Dendritic cell treated with granulocyte-macrophage colony-stimulating factor and Interleukin-4, amounts not matched to agents 40 ng/mL and 50 ng/mL, for 4 days (primary cell): ENCODE data around the gene NOC2L.
"Not testable (repeated sequence)": the region's sequence is repeated elsewhere in the genome, so short reads cannot be mapped to it uniquely, and the experiment has no call there.

ENCODE experiments used
- H3K27ac Mint-ChIP-seq: one replicate; pipeline ENCODE4 v1.8.0; 2022; ENCODE audit warnings: mild to moderate bottlenecking, mixed read lengths
- H3K27me3 Mint-ChIP-seq: one replicate; pipeline ENCODE4 v1.8.0; 2022; ENCODE audit warnings: mild to moderate bottlenecking, mixed read lengths
- H3K36me3 Mint-ChIP-seq: one replicate; pipeline ENCODE4 v1.8.0; 2022; ENCODE audit warnings: low read depth, mixed read lengths
- H3K4me1 Mint-ChIP-seq: one replicate; pipeline ENCODE4 v1.8.0; 2022; ENCODE audit warnings: low read depth, mixed read lengths
- H3K4me3 Mint-ChIP-seq: one replicate; pipeline ENCODE4 v1.8.0; 2022; ENCODE audit warnings: mild to moderate bottlenecking, moderate library complexity, mixed read lengths
- H3K9me3 Mint-ChIP-seq: one replicate; pipeline ENCODE4 v1.8.0; 2022; ENCODE audit warnings: mixed read lengths
- intact Hi-C: fragments of 100-400 bp; cut with micrococcal nuclease; formaldehyde crosslinking; loops from one replicate; pipeline ENCODE4 v1.15.0; 2022

NOC2L gene

DNA sequence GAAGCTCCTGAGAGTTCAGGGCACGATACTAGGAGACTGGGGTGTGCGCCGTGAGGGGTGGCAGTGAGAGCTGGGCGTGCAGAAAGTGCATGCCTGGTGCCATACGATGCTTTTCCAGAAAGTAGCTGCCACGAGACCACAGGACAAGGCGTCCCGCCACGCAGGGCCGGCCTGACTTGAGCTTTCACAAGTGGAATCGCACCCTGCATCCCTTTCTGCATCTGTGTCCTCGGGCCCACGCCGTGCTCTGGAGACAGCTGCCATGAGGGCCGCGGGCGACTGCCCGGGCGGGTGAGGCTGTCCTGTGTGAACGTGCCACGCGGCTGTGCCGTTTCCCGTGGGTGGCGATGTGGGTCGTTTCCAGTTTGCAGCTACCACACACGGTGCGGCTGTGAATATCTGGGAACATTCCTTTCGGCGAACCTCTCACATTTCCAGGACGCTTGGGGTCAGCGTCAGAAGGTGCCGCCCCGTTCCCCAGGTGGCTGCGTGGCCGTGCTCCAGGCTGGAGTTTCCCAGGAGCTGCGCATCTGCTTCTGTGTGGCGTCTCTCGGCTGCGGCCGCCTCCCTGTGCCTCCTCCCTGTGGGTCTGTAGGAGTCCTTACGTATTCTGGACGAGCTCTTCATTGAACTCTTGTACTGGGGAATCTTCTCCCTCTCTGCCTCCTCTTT is 23.8 kb upstream of the NOC2L start:
- Mint-ChIP-seq H3K4me1 (no peaks in the 10 kb centered on the region), H3K36me3 (no peaks in the 10 kb centered on the region), H3K27me3 (peaks cover 65% of the 10 kb centered on the region), H3K27ac (no peak overlapping the region), H3K9me3 (no peaks in the 10 kb centered on the region), H3K4me3 (no peak overlapping the region)
- intact Hi-C loops = no loop called here

DNA sequence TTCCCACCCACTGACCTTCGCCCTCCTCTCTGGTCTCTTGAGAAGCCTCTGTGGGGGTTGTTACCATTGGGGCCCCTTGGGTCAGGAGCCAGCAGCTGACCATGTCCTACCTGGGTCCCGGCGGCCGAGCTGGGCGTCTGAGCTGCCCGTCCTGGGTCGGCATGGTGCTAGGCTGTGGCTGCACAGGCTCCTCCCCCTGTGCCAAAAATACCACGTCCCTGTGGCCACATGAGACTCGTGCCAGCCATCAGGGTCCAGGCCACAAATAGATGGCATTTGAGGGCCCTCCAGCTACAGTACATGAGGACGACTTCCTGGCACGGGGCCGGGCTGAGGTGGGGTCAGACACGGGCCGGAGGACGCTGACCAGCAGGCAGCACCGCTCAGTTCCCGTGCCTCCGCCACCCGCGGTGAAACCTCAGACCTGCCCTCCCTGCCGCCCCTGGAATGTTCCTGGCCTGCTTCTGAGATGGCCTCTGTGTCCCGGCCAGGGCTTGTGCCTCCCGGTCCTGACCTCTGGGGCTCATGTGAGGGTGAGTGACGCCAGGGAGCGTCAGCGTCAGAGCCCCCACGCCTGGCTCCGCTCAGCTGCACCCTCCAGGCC is 23.0 kb upstream of the NOC2L start, which contains the start of gene PERM1:
Gene PERM1, minus strand, starts transcription at position 139 of the 604 bp plus-strand sequence. CDS start 1,064 bp downstream, outside the sequence.
- Mint-ChIP-seq H3K9me3 (no peaks in the 10 kb centered on the region), H3K27ac (no peak within 1 kb of the TSS)

DNA sequence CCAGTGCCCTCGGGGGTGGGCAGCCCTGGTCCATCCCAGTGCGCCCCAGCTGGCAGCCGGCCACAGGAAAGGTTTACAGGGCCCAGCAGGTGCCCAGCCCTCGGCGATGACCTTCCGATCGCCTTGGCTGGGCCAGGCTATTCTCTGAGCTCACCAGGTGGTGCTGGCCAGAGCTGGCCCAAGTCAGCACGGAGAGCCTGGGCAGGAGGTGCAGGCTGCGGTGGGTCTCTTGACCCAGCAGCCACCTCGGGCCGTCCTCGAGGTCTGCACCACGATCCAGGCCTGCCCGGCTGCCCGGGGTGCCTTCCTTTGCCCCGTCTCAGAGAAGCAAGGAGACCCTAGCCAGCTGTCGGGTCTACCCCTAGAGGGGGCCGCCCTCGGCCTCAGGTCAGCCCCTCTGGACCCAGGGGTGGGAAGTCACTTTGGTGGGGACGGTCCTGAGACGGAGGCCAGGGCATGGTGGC is 22.5 kb upstream of the NOC2L start:
- Mint-ChIP-seq H3K27me3 (peaks cover 56% of the 10 kb centered on the region), H3K4me3 (no peak overlapping the region), H3K36me3 (no peaks in the 10 kb centered on the region), H3K9me3 (no peaks in the 10 kb centered on the region), H3K27ac (no peak overlapping the region), H3K4me1 (no peaks in the 10 kb centered on the region)
- intact Hi-C loops = no loop called here

More for the DNA sequence above, 23.0 kb upstream of the NOC2L start, which contains the start of gene PERM1:
- H3K27me3 Mint-ChIP-seq = peaks cover 58% of the 10 kb centered on the region
- intact Hi-C loops = no loop called here
- no peaks in the 10 kb centered on the region for H3K4me1 Mint-ChIP-seq
- no peak within 1 kb of the TSS for H3K4me3 Mint-ChIP-seq
- no peaks in the 10 kb centered on the region for H3K36me3 Mint-ChIP-seq

DNA sequence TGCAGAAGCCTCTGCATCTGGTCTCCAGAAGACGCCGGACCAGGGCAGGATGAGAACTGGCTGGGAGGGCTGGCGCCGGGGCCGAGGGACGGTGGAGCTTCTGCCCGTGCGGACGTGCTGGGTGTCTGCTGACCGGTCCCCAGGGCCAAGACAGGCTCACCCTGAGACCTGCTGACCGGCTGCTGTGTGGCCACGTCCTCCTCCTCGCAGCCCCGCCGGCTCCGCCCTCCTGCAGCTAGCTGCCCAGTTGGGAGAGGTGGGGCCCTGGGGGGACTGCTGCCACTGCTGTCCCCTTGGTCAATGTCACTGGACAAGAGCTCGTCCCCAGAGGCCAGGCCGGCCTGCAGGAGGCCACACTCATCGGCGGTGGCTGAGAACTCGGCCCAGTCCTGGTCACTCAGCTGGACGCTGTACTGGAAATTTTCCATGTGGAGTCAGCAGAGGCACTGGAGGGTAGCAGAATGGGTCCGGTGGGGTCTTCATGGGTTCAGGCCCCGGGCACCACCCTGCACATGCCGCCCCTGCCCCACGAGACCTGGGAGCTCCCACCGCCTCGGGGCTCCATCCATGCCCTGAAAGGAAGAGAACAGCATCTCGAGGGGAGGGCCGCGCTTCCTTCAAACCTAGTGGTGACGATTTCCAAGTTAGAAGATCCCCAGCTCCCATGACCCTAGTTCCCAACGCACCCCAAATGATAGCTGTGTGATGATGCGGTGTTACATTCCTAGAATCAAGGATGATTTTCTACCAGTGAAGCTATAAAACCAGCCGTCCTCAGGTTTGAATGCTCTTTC is 21.7 kb upstream of the NOC2L start:
- Mint-ChIP-seq H3K4me3 (no peak overlapping the region), H3K9me3 (no peaks in the 10 kb centered on the region), H3K36me3 (no peaks in the 10 kb centered on the region), H3K4me1 (peaks cover 3% of the 10 kb centered on the region), H3K27me3 (peaks cover 52% of the 10 kb centered on the region), H3K27ac (no peak overlapping the region)
- intact Hi-C loops = no loop called here

DNA sequence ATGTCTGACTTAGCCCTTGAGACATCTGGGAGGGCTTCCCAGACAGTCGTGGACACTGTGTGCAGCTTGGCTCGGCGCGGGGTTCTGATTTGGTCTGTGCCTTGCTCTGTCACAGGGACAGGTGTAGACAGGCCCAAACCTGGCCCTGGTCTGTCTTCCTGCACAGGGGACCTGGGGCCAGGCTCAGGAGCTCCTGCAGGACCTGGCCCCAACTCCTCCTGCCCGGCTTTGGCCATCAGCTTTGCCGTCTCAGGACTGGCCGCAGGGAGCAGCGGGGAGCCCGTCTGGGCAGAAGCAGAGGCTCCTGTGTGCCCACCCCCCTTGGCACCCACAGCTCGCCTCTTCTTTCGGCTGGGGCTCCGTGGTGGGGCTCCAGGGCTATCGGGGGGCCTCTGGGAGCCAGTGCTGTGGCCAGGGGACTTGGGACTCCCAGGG is 21.1 kb upstream of the NOC2L start:
- H3K4me3 Mint-ChIP-seq = no peak overlapping the region
- H3K27ac Mint-ChIP-seq = no peak overlapping the region
- peaks cover 53% of the 10 kb centered on the region for H3K27me3 Mint-ChIP-seq
- H3K9me3 Mint-ChIP-seq = no peaks in the 10 kb centered on the region
- no peaks in the 10 kb centered on the region for H3K36me3 Mint-ChIP-seq
- H3K4me1 Mint-ChIP-seq = peaks cover 5% of the 10 kb centered on the region
- intact Hi-C loops = no loop called here

DNA sequence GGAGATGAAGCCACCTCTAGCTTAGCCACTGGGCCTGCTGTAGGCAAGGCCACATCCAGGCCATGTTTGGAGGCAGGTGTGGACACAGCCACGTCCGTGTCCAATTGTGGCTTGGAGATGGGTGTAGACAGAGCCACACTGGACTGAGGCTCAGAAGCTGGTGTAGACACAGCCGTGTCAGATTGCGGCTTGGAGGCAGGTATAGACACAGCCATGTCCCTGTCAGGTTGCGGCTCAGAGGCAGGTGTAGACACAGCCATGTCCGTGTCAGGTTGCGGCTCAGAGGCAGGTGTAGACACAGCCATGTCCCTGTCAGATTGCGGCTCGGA is 20.7 kb upstream of the NOC2L start:
- Mint-ChIP-seq H3K36me3 (no peaks in the 10 kb centered on the region), H3K9me3 (no peaks in the 10 kb centered on the region), H3K27ac (no peak overlapping the region), H3K4me3 (no peak overlapping the region), H3K27me3 (peaks cover 52% of the 10 kb centered on the region), H3K4me1 (peaks cover 5% of the 10 kb centered on the region)
- intact Hi-C loops = no loop called here

DNA sequence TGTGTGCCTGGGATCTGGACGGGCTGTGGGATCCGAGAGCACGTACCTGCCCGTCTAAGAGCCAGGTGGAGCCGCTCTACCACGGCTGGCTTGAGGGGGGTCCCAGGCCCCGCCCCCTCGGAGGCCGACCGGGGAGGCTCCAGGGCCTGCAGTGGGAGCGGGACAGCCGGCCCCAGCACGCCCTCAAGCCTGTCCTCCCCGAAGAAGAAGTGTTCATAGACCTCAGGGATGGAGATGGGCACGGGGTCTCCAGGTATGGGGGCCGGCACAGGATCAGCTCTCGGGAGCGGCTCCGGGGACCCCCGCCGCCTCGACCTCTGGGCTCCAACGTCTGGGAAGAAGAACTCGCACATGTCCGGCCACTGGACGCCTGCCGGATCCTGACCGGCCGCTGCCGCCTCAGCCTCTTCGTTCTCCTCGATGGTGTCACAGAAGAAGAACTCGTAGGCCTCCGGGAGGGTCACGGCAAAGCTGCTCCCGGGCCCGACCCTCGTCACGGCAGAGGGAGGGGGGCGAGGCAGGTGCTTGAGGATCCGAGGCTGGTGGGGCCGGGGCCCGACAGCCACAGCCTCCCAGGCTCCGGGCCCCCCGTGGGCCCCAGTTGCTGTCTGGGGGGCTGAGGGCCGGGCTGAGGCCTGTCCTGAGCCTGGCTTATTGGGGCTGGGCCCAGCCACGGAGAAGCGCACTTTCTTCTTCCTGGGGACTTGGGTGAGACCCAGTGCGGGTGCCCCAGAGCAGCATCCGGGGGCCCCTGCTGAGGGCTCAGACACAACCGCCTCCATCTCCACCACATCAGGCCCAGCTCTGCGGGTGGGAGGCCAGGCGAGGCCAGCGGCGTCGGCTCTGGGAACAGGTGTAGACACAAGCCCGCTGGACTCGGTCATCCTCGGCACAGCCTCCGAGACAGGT is 20.0 kb upstream of the NOC2L start:
- Mint-ChIP-seq H3K36me3 (no peaks in the 10 kb centered on the region), H3K4me1 (peaks cover 5% of the 10 kb centered on the region), H3K27me3 (peaks cover 57% of the 10 kb centered on the region), H3K27ac (no peak overlapping the region), H3K9me3 (no peaks in the 10 kb centered on the region), H3K4me3 (no peak overlapping the region)
- intact Hi-C loops = no loop called here

DNA sequence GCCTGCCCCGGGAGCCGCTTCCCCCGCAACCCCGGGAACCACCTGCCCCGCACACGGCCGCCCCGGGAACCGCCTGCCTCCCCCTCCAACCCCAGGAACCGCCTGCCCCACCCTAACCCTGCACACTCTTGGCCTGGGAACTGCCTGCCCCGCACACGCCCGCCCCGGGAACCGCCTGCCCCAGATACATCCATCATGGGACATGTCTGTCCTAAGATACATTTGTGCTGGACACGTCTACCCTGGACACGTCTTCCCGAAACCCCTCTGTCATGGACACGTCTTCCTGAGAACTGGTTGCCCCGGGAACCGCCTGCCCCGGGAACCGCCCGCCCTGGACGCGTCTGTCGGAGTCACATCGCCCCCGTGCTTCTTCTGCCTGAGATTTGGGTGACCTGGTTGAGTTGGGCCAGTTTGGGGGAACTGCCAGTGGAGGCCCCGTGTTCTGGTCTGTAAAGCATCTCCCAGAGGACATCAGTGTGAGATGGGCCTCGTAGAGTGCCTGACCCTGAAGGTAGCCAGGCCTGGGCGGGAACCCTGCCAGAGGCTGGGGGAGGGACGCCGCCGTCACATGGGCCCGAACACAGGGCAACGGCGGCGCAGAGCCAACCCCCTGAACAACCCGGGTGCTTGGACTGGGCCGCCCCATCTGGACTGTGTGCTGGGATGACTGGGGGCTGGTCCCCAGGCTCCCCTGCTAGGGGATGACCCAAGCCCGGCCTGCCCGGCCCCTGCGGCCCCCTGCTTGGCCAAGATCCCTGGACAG is 19.2 kb upstream of the NOC2L start:
- no peak overlapping the region for H3K27ac Mint-ChIP-seq
- H3K36me3 Mint-ChIP-seq = no peaks in the 10 kb centered on the region
- H3K4me3 Mint-ChIP-seq = no peak overlapping the region
- H3K27me3 Mint-ChIP-seq = peaks cover 55% of the 10 kb centered on the region
- H3K9me3 Mint-ChIP-seq = no peaks in the 10 kb centered on the region
- peaks cover 5% of the 10 kb centered on the region for H3K4me1 Mint-ChIP-seq
- intact Hi-C loops = no loop called here

DNA sequence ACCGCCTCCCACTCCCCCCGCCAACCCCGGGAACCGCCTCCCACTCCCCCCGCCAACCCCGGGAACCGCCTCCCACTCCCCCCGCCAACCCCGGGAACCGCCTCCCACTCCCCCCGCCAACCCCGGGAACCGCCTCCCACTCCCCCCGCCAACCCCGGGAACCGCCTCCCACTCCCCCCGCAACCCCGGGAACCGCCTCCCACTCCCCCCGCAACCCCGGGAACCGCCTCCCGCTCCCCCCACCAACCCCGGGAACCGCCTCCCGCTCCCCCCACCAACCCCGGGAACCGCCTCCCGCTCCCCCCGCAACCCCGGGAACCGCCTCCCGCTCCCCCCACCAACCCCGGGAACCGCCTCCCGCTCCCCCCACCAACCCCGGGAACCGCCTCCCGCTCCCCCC is 17.7 kb upstream of the NOC2L start:
- not testable (repeated sequence) for H3K4me1 Mint-ChIP-seq, H3K4me3 Mint-ChIP-seq, H3K9me3 Mint-ChIP-seq, H3K36me3 Mint-ChIP-seq, H3K27ac Mint-ChIP-seq
- intact Hi-C loops = loop anchor here (1.0 kb wide), 1 partner anchor 72 kb away; no protein-coding TSS in a partner anchor
- peaks cover 56% of the 10 kb centered on the region for H3K27me3 Mint-ChIP-seq

DNA sequence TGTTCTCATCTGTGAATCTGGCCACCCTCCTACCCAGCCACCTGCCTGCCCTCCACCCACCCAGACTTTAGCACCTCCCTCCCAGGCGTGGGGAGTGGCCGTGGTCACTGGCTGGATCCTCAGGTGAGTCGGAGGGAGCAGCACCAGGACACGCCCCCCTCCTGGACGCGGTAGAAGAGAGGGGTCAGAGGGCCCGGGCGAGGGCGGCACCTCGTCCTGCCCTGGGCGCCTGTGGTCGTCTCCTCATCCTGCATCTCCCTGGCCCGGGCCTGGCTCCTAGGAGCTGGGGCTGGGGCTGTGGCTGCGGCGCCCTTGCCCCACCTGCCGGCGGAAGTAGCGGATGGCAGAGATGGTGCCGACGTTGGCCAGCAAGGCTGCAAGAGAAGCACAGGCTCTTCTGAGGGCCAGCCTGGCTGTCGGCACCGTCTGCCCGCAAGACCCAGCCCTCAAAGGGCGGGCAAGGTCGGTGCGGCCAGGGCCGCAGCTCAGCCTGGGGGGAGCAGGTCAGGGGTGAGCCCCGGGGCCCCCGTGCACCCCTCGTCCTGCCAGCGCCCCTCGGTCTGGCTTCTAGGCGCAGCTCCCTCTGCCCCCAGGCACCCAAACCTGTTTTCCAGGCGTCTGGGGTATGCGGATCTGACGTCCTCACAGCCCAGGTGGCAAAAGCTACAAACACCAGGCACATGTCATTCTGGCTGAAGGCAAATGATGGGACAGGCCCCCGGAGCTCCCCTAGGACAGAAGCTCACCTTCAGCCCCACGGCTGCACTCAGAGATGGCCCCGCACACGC is 17.0 kb upstream of the NOC2L start:
- Mint-ChIP-seq H3K9me3 (no peaks in the 10 kb centered on the region), H3K36me3 (no peaks in the 10 kb centered on the region), H3K4me1 (peaks cover 5% of the 10 kb centered on the region), H3K4me3 (no peak overlapping the region), H3K27me3 (peaks cover 59% of the 10 kb centered on the region), H3K27ac (no peak overlapping the region)
- intact Hi-C loops = loop anchor here (1.0 kb wide), 1 partner anchor 72 kb away; no protein-coding TSS in a partner anchor

DNA sequence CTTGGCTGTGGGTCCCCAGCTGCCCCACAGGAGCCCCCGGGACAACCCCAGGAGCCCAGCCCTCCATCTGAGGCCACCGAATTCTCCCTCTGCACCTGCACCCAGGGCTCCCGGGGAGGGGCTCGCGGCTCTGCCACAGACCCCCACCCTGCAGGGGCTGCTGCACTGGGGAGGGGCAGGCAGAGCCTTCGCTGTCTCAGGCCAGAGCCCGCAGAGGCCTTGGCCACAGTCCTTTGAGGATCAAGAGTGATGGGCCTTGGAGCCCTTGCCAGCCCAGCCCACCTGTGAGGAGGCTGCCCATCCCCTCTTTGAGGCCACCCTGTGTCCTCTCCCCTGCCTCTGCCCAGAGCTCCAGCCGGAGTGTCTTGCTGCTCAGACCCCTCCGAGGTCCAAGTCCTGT is 16.3 kb upstream of the NOC2L start:
- no peak overlapping the region for H3K27ac Mint-ChIP-seq
- H3K36me3 Mint-ChIP-seq = no peaks in the 10 kb centered on the region
- peaks cover 60% of the 10 kb centered on the region for H3K27me3 Mint-ChIP-seq
- intact Hi-C loops = no loop called here
- no peak overlapping the region for H3K4me3 Mint-ChIP-seq
- peaks cover 5% of the 10 kb centered on the region for H3K4me1 Mint-ChIP-seq
- no peaks in the 10 kb centered on the region for H3K9me3 Mint-ChIP-seq

DNA sequence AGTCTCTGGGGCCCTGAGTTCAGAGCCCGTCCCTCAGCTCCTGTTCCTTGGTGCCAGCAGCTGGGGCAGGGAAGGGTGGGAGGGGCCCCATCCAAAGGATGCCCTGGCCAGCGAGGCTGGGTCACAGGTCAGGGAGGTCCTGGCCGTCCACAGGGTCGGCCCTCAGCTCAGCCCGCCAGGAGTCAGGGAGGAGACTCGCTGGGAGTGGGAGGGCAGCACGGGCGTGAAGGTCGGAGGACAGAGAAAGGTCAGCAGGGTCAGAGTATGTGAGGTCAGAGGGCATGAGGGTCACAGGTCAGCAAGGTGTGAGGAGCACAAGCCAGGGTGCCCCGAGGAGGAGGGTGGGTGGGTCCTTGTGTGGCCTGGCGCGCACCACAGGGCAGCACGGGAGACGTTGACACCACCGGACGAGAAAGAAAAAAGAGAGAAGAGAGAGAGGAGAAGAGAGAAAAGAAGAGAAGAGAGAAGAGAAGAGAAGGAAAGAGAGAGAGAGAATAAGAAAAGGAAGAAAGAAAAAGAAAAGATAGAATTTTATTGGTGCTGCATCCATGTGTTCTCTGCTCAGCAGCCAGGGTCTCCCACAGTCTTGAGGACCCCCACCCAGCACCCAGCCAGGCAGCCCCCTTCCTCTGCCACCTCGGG is 15.8 kb upstream of the NOC2L start:
- Mint-ChIP-seq H3K27ac (no peak overlapping the region), H3K9me3 (no peaks in the 10 kb centered on the region), H3K36me3 (no peaks in the 10 kb centered on the region), H3K4me1 (peaks cover 5% of the 10 kb centered on the region), H3K4me3 (no peak overlapping the region), H3K27me3 (peaks cover 62% of the 10 kb centered on the region)
- intact Hi-C loops = no loop called here
